ENCODE results near the gene SCEL.

DNA sequence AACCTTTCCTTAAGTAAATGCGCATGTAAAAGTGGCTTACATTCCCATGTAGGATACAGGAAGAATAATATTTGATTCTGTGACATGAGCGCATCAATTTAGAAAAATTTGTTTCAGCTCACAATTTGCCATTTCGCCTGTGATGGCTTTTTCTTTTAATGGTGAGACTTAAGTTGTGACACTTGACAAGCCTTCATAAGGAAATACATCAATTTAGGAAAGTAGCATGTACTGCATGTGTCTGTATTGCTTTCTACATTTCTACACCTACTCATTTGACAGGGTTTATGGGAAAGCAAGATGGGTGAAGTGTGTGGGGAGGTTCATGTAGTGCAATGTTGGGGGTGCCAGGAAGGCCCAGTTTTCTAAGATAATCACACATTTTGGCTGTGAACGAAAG is 12.1 kb upstream of the SCEL start:
- TF ChIP-seq POLR2A (IDR thresholded peaks at IDR 0.05; ENCODE audit: low read depth, low read length) (no peak), TAF1 (IDR thresholded peaks at IDR 0.05; ENCODE audit: low read depth, low read length) (no peak), POLR2AphosphoS5 (IDR thresholded peaks at IDR 0.05; ENCODE audit: low read depth, low read length) (no peak)

Measured in GM12891 (cell line).